Tibial artery (tissue), 4 donors: ENCODE data around the gene PLXNA4.

Experiments
- DNase-seq, 2 donors: peaks; one replicate each; pipeline ENCODE4 v3.0.0-alpha.2; 2019
- H3K27ac ChIP-seq, 2 donors: fragments of 200-600 bp; sonication (generic) in 1 of 2; 1 replicate in 1 of 2; 2 replicates in 1 of 2; pipeline ENCODE4 v1.5.1; 2018 to 2019; ENCODE audit warnings: mild to moderate bottlenecking in 1 of 2
- H3K27me3 ChIP-seq, 2 donors: fragments of 200-600 bp; sonication (generic) in 1 of 2; one replicate each; pipeline versions ENCODE4 v1.5.1 to v1.6.0; 2016 to 2019
- H3K36me3 ChIP-seq, 3 donors: fragments of 200-600 bp; sonication (generic) in 2 of 3; one replicate each; pipeline ENCODE4 v1.5.1; 2016 to 2019; ENCODE audit warnings: mild to moderate bottlenecking in 2 of 3
- H3K4me1 ChIP-seq, 4 donors: fragments of 200-600 bp; sonication (generic) in 2 of 4; 1 replicate in 3 of 4; 2 replicates in 1 of 4; pipeline ENCODE4 v1.5.1; 2016 to 2019
- H3K4me3 ChIP-seq, 2 donors: fragments of 200-600 bp; sonication (generic) in 1 of 2; 1 replicate in 1 of 2; 2 replicates in 1 of 2; pipeline ENCODE4 v1.5.1; 2018 to 2019; ENCODE audit warnings: mild to moderate bottlenecking in 2 of 2
- H3K9me3 ChIP-seq, 3 donors: fragments of 200-600 bp; sonication (generic) in 1 of 3; one replicate each; pipeline ENCODE4 v1.5.1; 2016 to 2019
- CTCF ChIP-seq, 2 experiments: fragments of 200-600 bp in 1 of 2; fragments of 450-650 bp in 1 of 2; IDR thresholded peaks; one replicate each; pipeline ENCODE4 v1.5.1; 2017 to 2019; ENCODE audit warnings: antibody characterized with exemption in 2 of 2, mild to moderate bottlenecking in 1 of 2, moderate library complexity in 1 of 2
- intact Hi-C: fragments of 100-400 bp; cut with DNase I; formaldehyde crosslinking; loops from one replicate; pipeline ENCODE4 v1.15.0; 2023; ENCODE audit warnings: low total_unique reads

The PLXNA4 gene

GRCh38 chr7:132485600-132486273 lies 90.5 kb downstream of the PLXNA4 start:
- no peak overlapping the region for H3K27ac ChIP-seq

GRCh38 chr7:132485136-132485535 lies 91.1 kb downstream of the PLXNA4 start:
- Histone ChIP-seq H3K27me3 (no peaks in the 10 kb centered on the region), H3K27ac (no peak overlapping the region), H3K4me1 (peaks cover 0 to 4% (median 0%) of the 10 kb centered on the region in 4 donors), H3K9me3 (no peaks in the 10 kb centered on the region), H3K36me3 (no peaks in the 10 kb centered on the region), H3K4me3 (no peak overlapping the region)
- no peak for TF ChIP-seq CTCF (IDR thresholded peaks at IDR 0.05)
- DNase-seq = no peak
- intact Hi-C loops = no loop called here

More at GRCh38 chr7:132485600-132486273, 90.5 kb downstream of the PLXNA4 start:
- H3K36me3 ChIP-seq = no peaks in the 10 kb centered on the region
- no peak for DNase-seq
- no peak overlapping the region for H3K4me3 ChIP-seq
- no peak for TF ChIP-seq CTCF (IDR thresholded peaks at IDR 0.05)
- H3K27me3 ChIP-seq = no peaks in the 10 kb centered on the region
- peaks cover 0 to 4% (median 0%) of the 10 kb centered on the region in 4 donors for H3K4me1 ChIP-seq
- intact Hi-C loops = no loop called here
- no peaks in the 10 kb centered on the region for H3K9me3 ChIP-seq

GRCh38 chr7:132482866-132483265 lies 93.4 kb downstream of the PLXNA4 start:
- intact Hi-C loops = no loop called here
- H3K36me3 ChIP-seq = no peaks in the 10 kb centered on the region
- H3K4me1 ChIP-seq = peaks cover 0 to 4% (median 0%) of the 10 kb centered on the region in 4 donors
- no peak overlapping the region for H3K27ac ChIP-seq
- no peak for DNase-seq
- no peaks in the 10 kb centered on the region for H3K9me3 ChIP-seq
- H3K27me3 ChIP-seq = no peaks in the 10 kb centered on the region
- no peak overlapping the region for H3K4me3 ChIP-seq
- TF ChIP-seq CTCF (IDR thresholded peaks at IDR 0.05) = no peak

GRCh38 chr7:132480534-132480933 lies 95.7 kb downstream of the PLXNA4 start:
- Histone ChIP-seq H3K36me3 (no peaks in the 10 kb centered on the region), H3K9me3 (no peaks in the 10 kb centered on the region), H3K4me1 (no peaks in the 10 kb centered on the region), H3K27ac (no peak overlapping the region), H3K27me3 (no peaks in the 10 kb centered on the region), H3K4me3 (no peak overlapping the region)
- TF ChIP-seq CTCF (IDR thresholded peaks at IDR 0.05) = no peak
- peak; percentile 40 to 81 for DNase-seq
- intact Hi-C loops = no loop called here

- intact Hi-C loops = no loop called here
- H3K27me3 ChIP-seq = no peaks in the 10 kb centered on the region
- no peaks in the 10 kb centered on the region for H3K36me3 ChIP-seq
- H3K4me1 ChIP-seq = peaks cover 0 to 16% (median 12%) of the 10 kb centered on the region in 4 donors
- H3K27ac ChIP-seq = no peak overlapping the region
- TF ChIP-seq CTCF (IDR thresholded peaks at IDR 0.05) = no peak
- DNase-seq = no peak
- H3K9me3 ChIP-seq = no peaks in the 10 kb centered on the region
- H3K4me3 ChIP-seq = no peak overlapping the region
Measured at GRCh38 chr7:132476541-132476940, 99.7 kb downstream of the PLXNA4 start.
